Measurements from ENCODE around the gene INTU.

INTU gene

DNA sequence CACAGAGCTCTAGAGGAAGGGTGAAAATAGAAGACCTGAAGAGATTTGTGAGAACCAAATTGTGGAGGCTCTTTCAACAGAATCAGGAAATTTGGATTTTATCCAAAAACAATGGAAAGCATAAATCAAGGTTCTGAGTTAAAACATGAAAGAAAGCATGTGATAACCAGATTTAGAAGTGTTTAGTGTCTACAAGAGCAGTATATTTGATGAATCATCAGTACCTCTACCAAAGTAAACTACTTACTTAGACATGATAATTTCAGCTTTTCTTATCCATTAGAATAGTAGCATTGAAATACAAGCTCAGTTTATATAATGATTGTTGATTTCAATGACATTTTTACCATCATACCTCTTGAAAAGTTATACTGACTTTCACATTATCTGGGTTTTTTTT lies 25.9 kb upstream of the INTU start:
- DNase-seq (ENCODE audit: low spot score): no peak
- in situ Hi-C loops (cut with MboI; ENCODE audit: low pct_unique_long_range_greater_than_20kb, low sequenced_read_pairs, unreplicated experiment): no loop called here
- TF ChIP-seq, protein P1, sequence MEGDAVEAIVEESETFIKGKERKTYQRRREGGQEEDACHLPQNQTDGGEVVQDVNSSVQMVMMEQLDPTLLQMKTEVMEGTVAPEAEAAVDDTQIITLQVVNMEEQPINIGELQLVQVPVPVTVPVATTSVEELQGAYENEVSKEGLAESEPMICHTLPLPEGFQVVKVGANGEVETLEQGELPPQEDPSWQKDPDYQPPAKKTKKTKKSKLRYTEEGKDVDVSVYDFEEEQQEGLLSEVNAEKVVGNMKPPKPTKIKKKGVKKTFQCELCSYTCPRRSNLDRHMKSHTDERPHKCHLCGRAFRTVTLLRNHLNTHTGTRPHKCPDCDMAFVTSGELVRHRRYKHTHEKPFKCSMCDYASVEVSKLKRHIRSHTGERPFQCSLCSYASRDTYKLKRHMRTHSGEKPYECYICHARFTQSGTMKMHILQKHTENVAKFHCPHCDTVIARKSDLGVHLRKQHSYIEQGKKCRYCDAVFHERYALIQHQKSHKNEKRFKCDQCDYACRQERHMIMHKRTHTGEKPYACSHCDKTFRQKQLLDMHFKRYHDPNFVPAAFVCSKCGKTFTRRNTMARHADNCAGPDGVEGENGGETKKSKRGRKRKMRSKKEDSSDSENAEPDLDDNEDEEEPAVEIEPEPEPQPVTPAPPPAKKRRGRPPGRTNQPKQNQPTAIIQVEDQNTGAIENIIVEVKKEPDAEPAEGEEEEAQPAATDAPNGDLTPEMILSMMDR (IDR thresholded peaks at IDR 0.05; ENCODE audit: extremely low read depth, insufficient read depth, missing control alignments): no peak

DNA sequence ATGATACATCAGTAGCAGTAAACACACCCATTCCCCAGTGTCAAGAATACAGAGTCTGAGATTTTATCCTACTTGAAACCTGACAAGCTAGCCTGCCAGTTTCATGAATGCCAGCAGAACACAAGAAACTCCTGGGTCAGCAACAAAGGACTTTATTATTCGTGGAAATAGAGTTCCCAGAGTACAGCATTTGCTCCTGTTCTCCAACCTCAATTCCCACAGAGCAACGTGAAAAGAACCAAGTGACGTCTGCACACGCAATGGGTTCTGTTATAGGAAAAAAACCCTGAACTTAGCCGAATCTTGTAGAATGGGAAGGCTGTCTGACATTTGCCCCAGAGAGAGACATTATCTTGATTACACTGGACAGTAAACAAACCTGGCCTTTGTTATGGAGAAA lies 23.3 kb upstream of the INTU start:
- DNase-seq (ENCODE audit: low spot score): no peak
- in situ Hi-C loops (cut with MboI; ENCODE audit: low pct_unique_long_range_greater_than_20kb, low sequenced_read_pairs, unreplicated experiment): no loop called here
- TF ChIP-seq, protein P1 (IDR thresholded peaks at IDR 0.05; ENCODE audit: extremely low read depth, insufficient read depth, missing control alignments): no peak

DNA sequence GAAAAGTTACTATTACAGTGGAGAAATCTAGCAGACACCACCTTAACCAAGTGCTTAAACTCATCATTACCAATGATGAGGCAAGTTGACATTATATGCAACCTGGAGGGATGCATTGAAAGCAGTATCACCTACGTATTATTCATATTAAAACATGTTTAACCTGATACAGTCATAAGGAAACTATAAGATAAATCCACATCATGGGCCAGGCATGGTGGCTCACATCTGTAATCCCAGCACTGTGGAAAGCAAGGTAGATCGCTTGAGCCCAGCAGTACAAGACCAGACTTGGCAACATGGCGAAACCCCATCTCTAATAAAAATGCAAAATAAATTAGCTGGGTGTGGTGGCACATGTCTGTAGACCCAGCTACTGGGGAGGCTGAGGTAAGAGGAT lies 22.3 kb upstream of the INTU start:
- TF ChIP-seq, protein P1 (IDR thresholded peaks at IDR 0.05; ENCODE audit: extremely low read depth, insufficient read depth, missing control alignments): no peak
- no peak for DNase-seq (ENCODE audit: low spot score)
- in situ Hi-C loops (cut with MboI; ENCODE audit: low pct_unique_long_range_greater_than_20kb, low sequenced_read_pairs, unreplicated experiment): loop anchor here (10.0 kb wide), 1 partner anchor 114 kb away; no protein-coding TSS in a partner anchor

DNA sequence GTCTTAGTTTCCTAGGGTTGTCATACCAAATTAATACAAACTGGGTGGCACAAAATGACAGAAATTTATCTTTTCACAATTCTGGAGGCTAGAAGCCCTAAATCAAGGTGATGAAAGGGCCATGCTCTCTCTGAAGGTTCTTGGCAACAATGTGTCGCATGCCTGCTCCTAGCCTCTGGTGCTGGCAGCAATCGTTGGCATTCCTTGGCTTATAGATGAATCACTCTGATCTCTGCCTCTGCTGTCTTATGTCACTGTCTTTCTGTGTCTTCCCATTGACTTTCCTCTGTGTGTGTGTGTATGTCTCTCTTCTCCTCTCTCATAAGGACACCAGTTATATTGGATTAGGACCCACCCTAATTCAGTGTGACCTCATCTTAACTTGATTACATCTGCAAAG lies 15.9 kb upstream of the INTU start:
- in situ Hi-C loops (cut with MboI; ENCODE audit: low pct_unique_long_range_greater_than_20kb, low sequenced_read_pairs, unreplicated experiment): loop anchor here (10.0 kb wide), 1 partner anchor 108 kb away; no protein-coding TSS in a partner anchor
- no peak for DNase-seq (ENCODE audit: low spot score)
- TF ChIP-seq, protein P1 (IDR thresholded peaks at IDR 0.05; ENCODE audit: extremely low read depth, insufficient read depth, missing control alignments): no peak

DNA sequence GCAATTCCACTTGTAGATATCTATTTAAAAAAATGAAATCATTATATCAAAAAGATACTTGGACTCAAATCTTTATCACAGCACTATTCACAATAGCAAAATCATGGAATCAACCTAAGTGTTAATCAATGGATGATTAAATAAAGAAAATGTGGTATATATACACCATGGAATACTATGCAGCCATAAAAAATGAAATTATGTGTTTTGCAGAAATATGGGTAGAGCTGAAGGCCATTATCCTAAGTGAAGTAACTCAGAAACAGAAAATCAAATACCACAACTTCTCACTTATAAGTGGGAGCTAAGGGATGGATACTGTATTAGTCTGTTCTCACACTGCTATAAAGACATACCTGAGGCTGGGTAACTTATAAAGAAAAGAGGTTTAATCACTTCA lies 14.3 kb upstream of the INTU start:
- DNase-seq (ENCODE audit: low spot score): no peak
- in situ Hi-C loops (cut with MboI; ENCODE audit: low pct_unique_long_range_greater_than_20kb, low sequenced_read_pairs, unreplicated experiment): loop anchor here (10.0 kb wide), 1 partner anchor 106 kb away; no protein-coding TSS in a partner anchor
- TF ChIP-seq, protein P1 (IDR thresholded peaks at IDR 0.05; ENCODE audit: extremely low read depth, insufficient read depth, missing control alignments): no peak

DNA sequence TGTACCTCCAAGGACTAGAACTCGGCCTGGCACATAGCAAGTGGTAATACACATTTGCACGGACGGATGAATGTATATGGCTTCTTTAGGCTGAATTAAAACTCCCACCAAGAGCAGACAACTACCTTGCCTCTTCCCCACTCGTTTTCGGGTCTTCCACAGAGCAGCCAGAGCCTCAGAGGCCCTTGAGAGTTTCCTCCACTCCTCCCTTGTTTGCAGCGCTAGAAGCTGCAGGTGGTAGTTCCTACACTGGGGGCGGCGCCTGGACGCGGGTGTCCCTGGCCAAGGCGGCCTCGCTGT lies 10.2 kb upstream of the INTU start:
- TF ChIP-seq, protein P1 (IDR thresholded peaks at IDR 0.05; ENCODE audit: extremely low read depth, insufficient read depth, missing control alignments): no peak
- in situ Hi-C loops (cut with MboI; ENCODE audit: low pct_unique_long_range_greater_than_20kb, low sequenced_read_pairs, unreplicated experiment): no loop called here
- no peak for DNase-seq (ENCODE audit: low spot score)

Measured in GM13977 (cell line).